SK-N-MC (cell line): ENCODE data around the gene IL12RB2.

Experiments used
- EZH2 ChIP-seq: fragments of 200-600 bp; sonication (generic); IDR thresholded peaks from one replicate; pipeline ENCODE4 v1.6.1; 2017; ENCODE audit warnings: antibody characterized with exemption
- FOXP2 ChIP-seq: optimal IDR thresholded peaks from 2 replicates; pipeline ENCODE3; 2011; ENCODE audit warnings: mild to moderate bottlenecking, moderate library complexity; ENCODE audit not compliant: insufficient read depth; ENCODE audit errors: extremely low read length, control extremely low read depth
- POLR2AphosphoS5 ChIP-seq: IDR thresholded peaks from 2 replicates; pipeline ENCODE4 v1.6.1; 2012; ENCODE audit warnings: mild to moderate bottlenecking, low read depth, low read length, borderline replicate concordance

DNA sequence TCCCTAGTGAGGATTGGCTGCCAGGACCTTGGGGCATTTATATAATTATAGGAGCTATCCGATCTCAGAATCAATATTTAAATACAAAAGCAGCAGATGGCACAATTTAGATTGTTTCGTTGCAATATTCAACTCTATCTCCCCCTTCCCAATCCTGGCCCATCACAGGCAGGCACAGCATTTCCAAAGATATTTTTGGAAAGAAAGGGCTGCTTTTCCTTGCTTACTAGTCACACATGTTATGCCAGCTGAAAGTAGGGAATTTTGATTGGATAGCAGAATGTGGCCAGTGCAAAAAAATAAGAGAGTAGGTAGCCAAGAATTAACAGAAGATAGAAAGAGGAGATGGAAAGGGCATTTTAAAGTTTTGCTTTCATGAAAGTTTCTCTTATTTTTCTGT is 37.9 kb downstream of the IL12RB2 start:
- TF ChIP-seq POLR2AphosphoS5 (no peak), EZH2 (no peak), FOXP2 (no peak)
